HG03571 (cell line): ENCODE measurements around the gene CSMD2.
A peak's percentile ranks its signal among the peaks of the same experiment; 100 is the strongest.
"Not testable (repeated sequence)": the region's sequence is repeated elsewhere in the genome, so short reads cannot be mapped to it uniquely, and the experiment has no call there.

Experiments used
- ATAC-seq: cut with Tn5 transposase; IDR thresholded peaks from one replicate; pipeline ENCODE4 v1.9.1; 2021; ENCODE audit not compliant: unreplicated experiment

Gene CSMD2

GRCh38 chr1:33516891-33517567 is 648.0 kb downstream of the CSMD2 start:
- ATAC-seq, result no peak

GRCh38 chr1:33516428-33516827 is 648.6 kb downstream of the CSMD2 start:
- ATAC-seq, result no peak

GRCh38 chr1:33515607-33516006 is 649.4 kb downstream of the CSMD2 start:
- ATAC-seq, result no peak

GRCh38 chr1:33515112-33515511 is 649.9 kb downstream of the CSMD2 start:
- no peak for ATAC-seq

- no peak for ATAC-seq
These were observed 652.6 kb downstream of the CSMD2 start for GRCh38 chr1:33512226-33513011.

GRCh38 chr1:33509276-33509675 is 655.8 kb downstream of the CSMD2 start:
- ATAC-seq, result not testable (repeated sequence)

- ATAC-seq, result no peak
These were observed 656.9 kb downstream of the CSMD2 start for GRCh38 chr1:33508151-33508550.

- ATAC-seq, result no peak
These were observed 657.4 kb downstream of the CSMD2 start for GRCh38 chr1:33507661-33508060.

- no peak for ATAC-seq
These were observed 661.5 kb downstream of the CSMD2 start for GRCh38 chr1:33503506-33503905.

- no peak for ATAC-seq
These were observed 662.3 kb downstream of the CSMD2 start for GRCh38 chr1:33502726-33503125.

- ATAC-seq, result no peak
These were observed 663.3 kb downstream of the CSMD2 start for GRCh38 chr1:33501774-33502173.

- ATAC-seq, result no peak
These were observed 663.7 kb downstream of the CSMD2 start for GRCh38 chr1:33501309-33501708.

- no peak for ATAC-seq
These were observed 664.5 kb downstream of the CSMD2 start for GRCh38 chr1:33500547-33500946.

- ATAC-seq, result no peak
These were observed 667.6 kb downstream of the CSMD2 start for GRCh38 chr1:33497410-33497809.

GRCh38 chr1:33494929-33495328 is 670.1 kb downstream of the CSMD2 start:
- ATAC-seq, result no peak

GRCh38 chr1:33488624-33489023 is 676.4 kb downstream of the CSMD2 start:
- no peak for ATAC-seq

- ATAC-seq, result no peak
These were observed 682.6 kb downstream of the CSMD2 start for GRCh38 chr1:33482412-33482811.

- ATAC-seq, result no peak
These were observed 687.6 kb downstream of the CSMD2 start for GRCh38 chr1:33477451-33477850.

- ATAC-seq, result no peak
These were observed 691.1 kb downstream of the CSMD2 start for GRCh38 chr1:33473900-33474299.

GRCh38 chr1:33472269-33472980 is 692.6 kb downstream of the CSMD2 start, which contains the start of gene ZSCAN20:
TSS of gene ZSCAN20 (plus strand) at chr1:33472645. CDS start at chr1:33479289, 6,644 bp downstream.
- peak; percentile 95 for ATAC-seq

GRCh38 chr1:33471416-33471815 is 693.6 kb downstream of the CSMD2 start:
- ATAC-seq, result no peak
